ENCODE results near the gene MT1E.
"Not testable (repeated sequence)": the region's sequence is repeated elsewhere in the genome, so short reads cannot be mapped to it uniquely, and the experiment has no call there.

The MT1E gene

GRCh38 chr16:56647641-56648431, 22.3 kb downstream of the MT1E start:
- DNase-seq: no peak

DNA sequence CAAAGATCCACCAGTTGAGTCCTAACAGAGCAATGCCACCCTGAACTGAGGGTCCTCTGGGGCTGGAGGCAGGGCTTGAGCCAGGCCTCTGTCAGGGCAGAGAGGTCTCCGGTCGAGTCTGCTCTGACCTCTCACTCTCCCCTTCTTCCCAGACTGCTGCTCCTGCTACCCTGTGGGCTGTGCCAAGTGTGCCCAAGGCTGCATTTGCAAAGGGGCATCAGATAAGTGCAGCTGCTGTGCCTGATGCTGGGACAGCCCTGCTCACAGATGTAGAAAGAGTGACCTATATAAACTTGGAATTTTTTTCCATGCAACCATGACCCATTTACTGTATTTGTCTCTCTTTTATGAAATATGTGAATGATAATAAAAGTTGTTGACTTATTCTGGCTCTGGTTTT, 23.7 kb downstream of the MT1E start:
- DNase-seq: no peak

- DNase-seq: no peak
Measured at GRCh38 chr16:56649820-56650219, 24.2 kb downstream of the MT1E start.

DNA sequence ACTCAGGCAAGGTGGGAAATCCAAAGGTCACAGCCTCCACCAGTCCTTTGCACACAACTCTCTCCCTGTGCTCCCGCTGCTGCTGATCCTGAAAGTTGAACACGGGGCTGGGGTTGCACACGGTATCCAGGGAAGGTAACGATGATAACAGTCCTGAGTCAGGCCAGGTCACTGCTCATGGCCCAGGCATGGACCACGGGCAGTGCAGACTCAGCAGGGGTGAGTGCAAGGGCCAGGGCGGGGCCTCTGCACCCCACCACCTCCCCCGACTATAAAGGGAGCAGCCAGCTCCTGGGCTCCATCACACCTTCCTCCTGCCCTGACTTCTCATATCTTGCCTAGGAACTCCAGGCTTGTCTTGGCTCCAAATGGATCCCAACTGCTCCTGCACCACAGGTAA, 26.0 kb downstream of the MT1E start, which contains the start of gene MT1B:
TSS of gene MT1B (plus strand) at position 301 of the 400 bp plus-strand sequence. CDS start at position 369, 68 bp downstream.
- DNase-seq: no peak

DNA sequence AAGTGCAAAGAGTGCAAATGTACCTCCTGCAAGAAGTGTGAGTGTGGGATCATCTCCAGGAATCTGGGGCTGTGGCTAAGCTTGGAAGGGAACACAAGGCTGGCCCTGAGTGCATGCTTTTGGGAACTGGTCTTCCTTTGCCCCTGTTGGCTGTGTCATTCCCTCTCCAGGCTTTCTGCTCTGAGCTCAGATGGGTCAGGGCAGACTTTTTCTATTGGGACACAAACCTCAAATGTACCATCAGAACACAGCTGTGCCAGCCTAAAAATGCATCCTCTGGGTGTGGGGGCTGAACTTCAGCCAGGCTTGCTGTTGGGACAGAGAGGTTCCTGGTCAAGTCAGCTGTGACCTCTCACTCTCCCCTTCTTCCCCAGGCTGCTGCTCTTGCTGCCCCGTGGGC, 27.0 kb downstream of the MT1E start:
- DNase-seq: no peak

DNA sequence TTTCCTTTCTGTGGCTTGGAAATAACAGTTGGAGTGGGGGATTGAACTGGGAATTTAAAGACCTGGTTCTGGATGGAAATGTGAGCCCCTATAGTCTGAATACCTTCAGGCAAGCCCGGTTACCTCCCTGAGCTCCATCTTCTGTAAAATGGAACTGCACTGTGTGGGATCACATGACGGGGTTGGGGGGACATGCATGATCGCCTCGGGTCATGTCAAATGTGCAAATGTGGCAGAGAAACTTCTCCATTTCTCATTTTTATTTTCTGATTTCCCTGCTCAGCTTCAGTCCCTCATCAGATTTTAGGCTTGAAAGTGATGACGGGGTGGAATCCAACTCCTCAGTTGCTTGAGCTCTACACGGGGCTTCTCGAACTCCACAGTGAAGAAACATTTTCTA, 27.6 kb downstream of the MT1E start:
- no peak for DNase-seq

GRCh38 chr16:56657555-56658326, 32.2 kb downstream of the MT1E start, which contains the start of gene MT1F:
Gene MT1F, plus strand, starts transcription at chr16:56657959. Its CDS starts 100 bp downstream, at chr16:56658059.
- DNase-seq: peak; percentile 56

GRCh38 chr16:56658327-56658875, 32.8 kb downstream of the MT1E start:
- DNase-seq: no peak

GRCh38 chr16:56662357-56663354, 37.1 kb downstream of the MT1E start:
- no peak for DNase-seq

GRCh38 chr16:56664506-56664905, 38.9 kb downstream of the MT1E start:
- DNase-seq: no peak

DNA sequence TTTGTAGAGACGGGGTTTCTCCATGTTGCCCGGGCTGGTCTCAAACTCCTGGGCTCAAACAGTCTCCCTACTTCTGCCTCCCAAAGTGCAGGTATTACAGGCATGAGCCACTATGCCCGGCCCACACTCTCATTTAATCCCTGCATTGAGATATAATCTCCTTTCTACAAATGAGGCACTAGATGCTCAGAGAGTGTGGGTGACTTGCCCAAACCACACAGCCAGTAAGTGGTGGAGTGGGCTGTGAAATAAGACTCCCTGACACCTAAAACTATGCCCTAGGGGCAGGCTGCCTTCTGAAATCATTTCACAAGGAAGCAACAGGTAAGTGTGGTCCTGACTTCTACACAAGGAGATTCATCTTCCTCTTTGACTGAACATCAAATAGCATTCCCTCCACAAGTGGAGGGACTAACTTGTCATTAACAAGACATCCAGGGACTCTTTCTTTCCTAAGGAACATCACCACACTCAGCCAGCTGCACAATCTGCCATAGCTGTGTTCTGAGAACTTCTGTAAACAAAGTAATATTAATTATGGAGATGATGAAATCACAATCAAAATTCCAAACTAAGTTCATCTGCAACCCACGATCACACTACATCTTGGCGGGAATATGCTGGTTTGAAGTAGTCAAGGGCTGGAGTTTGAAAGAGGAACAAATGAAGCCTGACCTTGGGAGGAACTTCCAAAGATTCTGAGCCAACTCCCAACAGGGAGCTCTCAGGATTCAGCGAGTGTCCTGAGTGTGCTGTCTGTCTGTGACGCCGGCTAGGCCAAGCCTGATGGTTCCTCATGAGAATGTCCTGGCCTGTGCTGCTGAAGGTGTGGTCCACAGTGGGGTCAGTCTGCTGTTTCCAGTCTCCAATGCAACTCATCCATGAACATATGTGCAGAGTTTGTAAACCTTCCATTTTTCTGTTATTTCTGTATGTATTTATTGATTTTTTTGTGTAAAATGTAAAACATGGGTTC, 40.0 kb downstream of the MT1E start:
- DNase-seq: not testable (repeated sequence)

DNA sequence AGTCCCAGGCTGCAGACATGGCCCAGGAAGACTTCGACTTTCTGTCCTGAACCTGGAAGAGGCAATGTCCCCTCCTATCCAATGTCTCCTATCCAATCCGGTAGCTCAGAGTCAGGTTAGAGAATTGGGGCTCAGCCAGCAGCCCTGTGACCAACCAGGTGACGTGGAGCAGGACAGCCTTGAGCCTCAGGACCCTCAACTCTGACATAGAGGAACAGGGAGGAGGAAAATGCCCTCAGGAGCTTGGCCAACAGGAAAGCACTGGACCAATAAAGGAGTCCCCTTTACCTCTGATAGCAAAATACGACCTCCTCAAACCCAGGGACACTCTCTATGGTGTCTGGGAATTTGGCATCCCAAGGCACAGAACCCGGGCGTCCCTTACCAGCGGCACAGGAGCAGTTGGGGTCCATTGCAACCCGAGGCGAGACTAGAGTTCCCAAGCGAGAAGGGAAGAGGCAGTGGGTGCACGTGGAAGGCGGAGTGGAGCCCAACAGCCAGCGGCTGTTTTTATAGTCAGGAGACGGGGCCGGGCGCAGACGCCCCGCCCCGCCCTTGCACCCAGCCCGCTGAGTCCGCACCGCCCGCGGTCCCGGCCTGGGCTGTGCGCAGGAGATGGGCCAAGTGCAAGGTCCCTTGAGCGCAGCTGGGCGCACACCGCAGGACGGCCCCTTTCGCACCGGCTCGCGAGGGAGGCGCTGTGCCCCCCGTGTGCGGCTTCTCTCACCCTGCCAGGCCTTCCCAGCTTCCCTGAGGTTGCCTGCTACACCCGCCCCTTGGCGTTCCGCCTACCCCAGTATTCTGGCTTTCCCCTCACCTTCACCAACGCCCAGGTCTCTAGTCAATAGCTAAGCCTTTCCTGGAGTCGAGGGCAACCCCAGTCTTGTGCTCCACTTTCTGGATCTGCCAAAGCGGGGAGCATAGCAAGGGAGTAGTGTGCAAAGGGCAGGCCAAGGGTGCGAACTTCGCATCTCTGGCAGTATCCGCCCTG, 42.3 kb downstream of the MT1E start, which contains the start of gene MT1G:
TSS of gene MT1G (minus strand) at position 485 of the 991 bp plus-strand sequence. CDS start at position 413, 72 bp downstream.
- no peak for DNase-seq

DNA sequence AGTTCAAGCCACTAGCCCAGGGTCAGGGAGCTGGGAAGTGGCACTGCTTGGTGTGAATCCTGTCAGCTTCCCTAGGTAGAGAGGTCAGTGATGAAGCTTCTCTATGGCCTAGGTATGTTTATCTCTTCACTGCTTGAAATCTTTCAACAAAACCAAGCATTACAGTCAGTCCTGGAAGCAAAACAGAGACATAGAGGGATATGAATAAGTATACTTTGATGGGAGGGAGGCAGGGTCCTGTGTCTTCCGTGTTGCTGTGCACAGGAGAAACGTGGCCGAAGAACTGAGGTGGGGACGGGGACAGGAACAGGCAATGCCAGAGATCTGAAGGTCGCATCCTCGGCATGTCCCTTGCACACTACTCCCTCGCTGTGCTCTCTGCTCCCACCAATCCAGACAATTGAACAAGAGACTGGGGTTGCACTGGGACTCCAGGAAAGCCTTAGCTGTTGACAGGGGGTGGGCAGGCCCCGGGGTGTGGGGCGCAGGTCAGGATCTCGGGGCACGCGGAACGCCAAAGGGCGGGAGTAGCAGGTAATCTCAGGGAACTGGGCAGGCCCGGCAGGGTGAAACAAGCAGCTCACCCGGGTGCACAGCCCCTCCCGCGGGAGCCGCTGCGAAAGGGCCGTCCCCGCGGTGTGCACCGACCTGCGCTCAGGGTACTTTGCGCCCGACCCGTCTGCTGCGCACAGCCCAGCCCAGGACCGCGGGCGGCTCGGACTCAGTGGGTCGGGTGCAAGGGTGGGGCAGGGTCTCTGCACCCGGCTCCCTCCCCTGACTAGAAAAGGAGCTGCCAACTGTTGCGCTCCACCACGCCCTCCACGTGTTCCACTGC, 43.6 kb downstream of the MT1E start, which contains the start of gene MT1H:
TSS of gene MT1H (plus strand) at position 810 of the 835 bp plus-strand sequence. CDS start 71 bp downstream, outside the sequence.
- no peak for DNase-seq

- no peak for DNase-seq
Measured at GRCh38 chr16:56669840-56670619, 44.4 kb downstream of the MT1E start.

GRCh38 chr16:56670620-56670934, 45.0 kb downstream of the MT1E start:
- no peak for DNase-seq

DNA sequence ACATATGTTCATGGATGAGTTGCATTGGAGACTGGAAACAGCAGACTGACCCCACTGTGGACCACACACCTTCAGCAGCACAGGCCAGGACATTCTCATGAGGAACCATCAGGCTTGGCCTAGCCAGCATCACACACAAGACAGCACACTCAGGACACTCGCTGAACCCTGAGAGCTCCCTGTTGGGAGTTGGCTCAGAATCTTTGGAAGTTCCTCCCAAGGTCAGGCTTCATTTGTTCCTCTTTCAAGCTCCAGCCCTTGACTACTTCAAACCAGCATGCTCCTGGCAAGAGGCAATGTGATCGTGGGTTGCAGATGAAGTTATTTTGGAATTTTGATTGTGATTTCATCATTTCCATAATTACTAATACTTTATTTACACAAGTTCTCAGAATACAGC, 46.1 kb downstream of the MT1E start:
- not testable (repeated sequence) for DNase-seq

DNA sequence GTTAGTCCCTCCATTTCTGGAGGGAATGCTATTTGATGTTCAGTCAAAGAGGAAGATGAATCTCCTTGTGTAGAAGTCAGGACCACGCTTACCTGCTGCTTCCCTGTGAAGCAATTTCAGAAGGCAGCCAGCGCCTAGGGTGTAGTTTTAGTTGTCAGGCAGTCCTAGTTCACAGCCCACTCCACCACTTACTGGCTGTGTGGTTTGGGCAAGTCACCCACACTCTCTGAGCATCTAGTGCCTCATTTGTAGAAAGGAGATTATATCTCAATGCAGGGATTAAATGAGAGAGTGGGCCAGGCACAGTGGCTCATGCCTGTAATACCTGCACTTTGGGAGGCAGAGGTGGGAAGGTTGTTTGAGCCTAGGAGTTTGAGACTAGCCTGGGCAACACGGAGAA, 46.6 kb downstream of the MT1E start:
- not testable (repeated sequence) for DNase-seq
